ENCODE data around the gene FOXN1. TPM values are rescaled to one million over a fixed set of nuclear protein-coding genes. Genes with fewer than 3 reads are reported as not detected.
"Not testable (repeated sequence)": the region's sequence is repeated elsewhere in the genome, so short reads cannot be mapped to it uniquely, and the experiment has no call there.

The FOXN1 gene, protein sequence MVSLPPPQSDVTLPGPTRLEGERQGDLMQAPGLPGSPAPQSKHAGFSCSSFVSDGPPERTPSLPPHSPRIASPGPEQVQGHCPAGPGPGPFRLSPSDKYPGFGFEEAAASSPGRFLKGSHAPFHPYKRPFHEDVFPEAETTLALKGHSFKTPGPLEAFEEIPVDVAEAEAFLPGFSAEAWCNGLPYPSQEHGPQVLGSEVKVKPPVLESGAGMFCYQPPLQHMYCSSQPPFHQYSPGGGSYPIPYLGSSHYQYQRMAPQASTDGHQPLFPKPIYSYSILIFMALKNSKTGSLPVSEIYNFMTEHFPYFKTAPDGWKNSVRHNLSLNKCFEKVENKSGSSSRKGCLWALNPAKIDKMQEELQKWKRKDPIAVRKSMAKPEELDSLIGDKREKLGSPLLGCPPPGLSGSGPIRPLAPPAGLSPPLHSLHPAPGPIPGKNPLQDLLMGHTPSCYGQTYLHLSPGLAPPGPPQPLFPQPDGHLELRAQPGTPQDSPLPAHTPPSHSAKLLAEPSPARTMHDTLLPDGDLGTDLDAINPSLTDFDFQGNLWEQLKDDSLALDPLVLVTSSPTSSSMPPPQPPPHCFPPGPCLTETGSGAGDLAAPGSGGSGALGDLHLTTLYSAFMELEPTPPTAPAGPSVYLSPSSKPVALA
- not detected for total RNA-seq

DNA sequence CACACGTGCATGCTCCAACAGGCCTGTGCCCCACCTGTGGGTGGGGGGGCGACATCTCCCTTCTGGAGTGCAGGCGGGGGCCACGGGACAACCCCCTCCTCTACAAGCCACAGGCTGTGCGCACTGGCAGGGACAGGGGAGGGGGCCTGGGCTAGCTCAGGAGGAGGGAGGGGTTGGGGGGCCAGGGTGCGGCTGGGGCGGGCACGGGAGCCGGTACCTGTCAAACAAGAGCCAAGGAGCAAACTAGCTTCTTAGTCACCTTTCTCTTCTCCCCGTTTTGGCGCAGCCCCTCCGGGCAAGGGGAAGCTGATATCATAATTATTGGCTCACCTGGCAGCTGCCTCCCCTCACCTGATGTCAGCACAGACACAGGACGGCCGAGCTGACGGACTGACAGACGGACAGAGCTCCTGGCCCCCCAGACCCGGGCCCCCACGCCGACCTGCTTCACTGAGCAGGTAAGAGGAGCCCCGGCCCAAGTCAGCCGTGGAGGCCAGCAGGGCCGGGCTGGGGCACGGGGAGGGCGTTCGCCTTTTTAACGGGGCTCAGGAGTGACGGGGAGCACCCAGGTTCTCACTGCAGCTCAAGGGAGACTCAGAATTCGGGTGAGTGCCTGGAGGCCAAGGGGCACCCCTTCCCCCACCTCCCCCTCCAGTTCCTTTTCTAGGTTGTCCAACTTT is at the start of gene FOXN1:
TSS of gene FOXN1 (plus strand) at position 363 of the 680 bp plus-strand sequence. CDS start 17,622 bp downstream, outside the sequence.
- no peaks in the 10 kb centered on the region for H3K27me3 ChIP-seq (ENCODE audit: insufficient read depth, low read length)
- H3K9me3 ChIP-seq (ENCODE audit: low read depth, low read length), result no peaks in the 10 kb centered on the region
- peaks cover 5% of the 10 kb centered on the region for H3K4me1 ChIP-seq (ENCODE audit: insufficient read depth, low read length)
- no peak within 1 kb of the TSS for H3K4me3 ChIP-seq (ENCODE audit: low read length)

DNA sequence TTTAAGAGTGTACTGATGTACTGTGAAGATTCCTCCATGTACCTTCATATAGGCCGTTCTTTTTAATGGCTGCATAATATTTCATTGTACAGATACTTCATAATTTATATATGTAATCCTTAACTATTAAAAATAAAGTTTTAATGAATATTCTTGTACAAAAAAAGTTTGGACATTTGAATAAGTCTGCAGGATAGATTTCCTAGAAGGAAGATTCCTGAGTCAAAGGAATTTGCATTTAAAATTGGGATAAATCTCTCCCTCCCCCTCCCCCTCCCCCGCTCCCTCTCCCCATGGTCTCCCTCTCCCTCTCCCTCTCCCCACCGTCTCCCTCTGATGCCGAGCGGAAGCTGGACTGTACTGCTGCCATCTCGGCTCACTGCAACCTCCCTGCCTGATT is 48.3 kb upstream of the FOXN1 start:
- no peaks in the 10 kb centered on the region for H3K27me3 ChIP-seq (ENCODE audit: insufficient read depth, low read length)
- H3K4me1 ChIP-seq (ENCODE audit: insufficient read depth, low read length), result no peaks in the 10 kb centered on the region
- H3K4me3 ChIP-seq (ENCODE audit: low read length), result no peak overlapping the region

DNA sequence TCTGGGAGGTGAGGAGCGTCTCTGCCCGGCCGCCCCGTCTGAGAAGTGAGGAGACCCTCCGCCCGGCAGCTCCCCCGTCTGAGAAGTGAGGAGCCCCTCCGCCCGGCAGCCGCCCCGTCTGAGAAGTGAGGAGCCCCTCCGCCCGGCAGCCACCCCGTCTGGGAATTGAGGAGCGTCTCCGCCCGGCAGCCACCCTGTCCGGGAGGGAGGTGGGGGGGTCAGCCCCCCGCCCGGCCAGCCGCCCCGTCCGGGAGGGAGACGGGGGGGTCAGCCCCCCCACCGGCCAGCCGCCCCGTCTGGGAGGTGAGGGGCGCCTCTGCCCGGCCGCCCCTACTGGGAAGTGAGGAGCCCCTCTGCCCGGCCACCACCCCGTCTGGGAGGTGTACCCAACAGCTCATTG is 47.3 kb upstream of the FOXN1 start:
- H3K4me1 ChIP-seq (ENCODE audit: insufficient read depth, low read length); H3K9me3 ChIP-seq (ENCODE audit: low read depth, low read length); H3K27me3 ChIP-seq (ENCODE audit: insufficient read depth, low read length); H3K4me3 ChIP-seq (ENCODE audit: low read length): not testable (repeated sequence)

More for the DNA sequence above, 48.3 kb upstream of the FOXN1 start:
- H3K9me3 ChIP-seq (ENCODE audit: low read depth, low read length), result no peaks in the 10 kb centered on the region

DNA sequence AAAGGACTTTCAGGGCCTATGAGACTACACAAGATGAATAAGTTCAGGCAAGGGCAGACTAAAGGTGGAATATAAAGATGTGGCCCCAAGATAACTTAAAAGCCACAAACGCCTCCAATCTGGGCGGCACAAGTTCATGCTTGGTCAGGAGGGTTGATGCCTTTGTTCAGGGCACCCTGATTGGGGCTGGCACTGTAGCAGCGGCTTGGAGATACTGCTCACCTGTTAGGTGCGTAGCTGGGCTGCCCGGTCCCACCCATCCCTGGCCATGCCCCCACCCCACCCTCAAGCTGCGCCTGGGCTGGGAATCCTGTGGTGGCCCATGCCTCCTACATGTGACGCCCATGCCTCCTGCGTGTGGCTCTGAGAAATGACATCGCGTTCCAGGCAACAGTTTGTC is 45.2 kb upstream of the FOXN1 start:
- peaks cover 3% of the 10 kb centered on the region for H3K4me1 ChIP-seq (ENCODE audit: insufficient read depth, low read length)
- no peaks in the 10 kb centered on the region for H3K9me3 ChIP-seq (ENCODE audit: low read depth, low read length)
- H3K27me3 ChIP-seq (ENCODE audit: insufficient read depth, low read length), result no peaks in the 10 kb centered on the region
- no peak overlapping the region for H3K4me3 ChIP-seq (ENCODE audit: low read length)

DNA sequence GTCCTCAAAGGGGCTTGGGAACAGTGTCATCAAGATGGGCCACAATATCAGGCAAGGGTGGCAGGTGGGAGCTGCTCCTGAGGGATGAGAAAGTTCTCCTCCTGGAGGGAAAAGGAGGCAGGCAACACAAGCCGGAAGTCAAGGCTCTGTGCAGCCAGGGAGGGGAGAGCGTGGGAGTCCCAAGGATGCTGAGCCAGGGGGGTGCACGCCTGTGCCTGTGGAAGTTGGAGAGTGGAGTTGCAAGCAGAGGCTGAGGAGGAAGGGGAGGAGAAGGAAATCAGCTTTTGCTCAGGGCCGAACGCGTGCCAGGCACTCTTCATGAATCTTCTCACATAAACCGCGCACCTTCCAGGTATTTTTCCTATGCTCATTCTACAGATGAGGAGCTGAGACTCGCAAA is 40.1 kb upstream of the FOXN1 start:
- no peaks in the 10 kb centered on the region for H3K27me3 ChIP-seq (ENCODE audit: insufficient read depth, low read length)
- H3K9me3 ChIP-seq (ENCODE audit: low read depth, low read length), result no peaks in the 10 kb centered on the region
- no peak overlapping the region for H3K4me3 ChIP-seq (ENCODE audit: low read length)
- peaks cover 41% of the 10 kb centered on the region for H3K4me1 ChIP-seq (ENCODE audit: insufficient read depth, low read length)

DNA sequence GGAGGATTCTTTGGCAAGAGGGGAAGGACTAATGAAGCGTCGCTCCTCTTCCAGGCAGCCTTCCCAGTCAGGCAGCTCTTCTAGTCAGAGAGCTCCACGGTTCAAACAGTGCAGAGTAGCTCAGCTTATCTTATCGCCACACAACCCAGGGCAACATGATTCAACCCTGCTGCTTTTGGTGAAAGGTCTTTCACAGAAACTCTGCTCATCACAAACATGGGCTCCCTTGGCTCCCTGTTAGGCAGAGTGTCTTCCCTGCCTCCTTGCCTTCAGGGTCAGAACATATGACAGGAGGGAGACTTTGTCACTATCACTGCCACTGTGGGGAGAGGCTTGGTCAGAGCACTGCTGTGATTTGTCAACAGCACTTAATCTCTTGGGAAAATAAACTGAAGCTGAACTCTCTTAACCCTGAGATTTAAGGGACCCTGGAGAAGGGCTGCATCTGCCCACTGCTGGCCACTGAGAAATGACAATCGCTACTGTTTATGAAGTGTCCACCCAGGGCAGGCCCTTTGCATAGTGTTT is 39.6 kb upstream of the FOXN1 start:
- Histone ChIP-seq H3K9me3 (ENCODE audit: low read depth, low read length) (no peaks in the 10 kb centered on the region), H3K4me3 (ENCODE audit: low read length) (no peak overlapping the region), H3K4me1 (ENCODE audit: insufficient read depth, low read length) (peaks cover 43% of the 10 kb centered on the region), H3K27me3 (ENCODE audit: insufficient read depth, low read length) (no peaks in the 10 kb centered on the region)

DNA sequence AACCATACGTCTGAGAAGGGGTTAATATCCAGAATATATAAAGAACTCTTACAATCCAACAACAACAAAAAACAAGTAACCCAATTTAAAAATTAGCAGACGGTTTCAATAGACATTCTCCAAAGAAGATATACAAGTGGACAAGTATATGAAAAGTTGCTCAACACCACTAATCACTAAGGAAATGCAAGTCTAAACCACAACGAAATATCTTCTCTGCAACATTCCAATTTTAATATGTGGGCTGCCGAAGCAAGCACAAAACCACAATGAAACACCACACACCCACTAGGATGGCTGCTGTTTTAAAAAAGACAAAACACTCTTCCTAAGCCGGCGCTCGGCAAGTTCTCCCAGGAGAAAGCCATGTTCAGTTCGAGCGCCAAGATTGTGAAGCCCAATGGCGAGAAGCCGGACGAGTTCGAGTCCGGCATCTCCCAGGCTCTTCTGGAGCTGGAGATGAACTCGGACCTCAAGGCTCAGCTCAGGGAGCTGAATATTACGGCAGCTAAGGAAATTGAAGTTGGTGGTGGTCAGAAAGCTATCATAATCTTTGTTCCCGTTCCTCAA is 38.6 kb upstream of the FOXN1 start:
- Histone ChIP-seq H3K4me1 (ENCODE audit: insufficient read depth, low read length) (peaks cover 43% of the 10 kb centered on the region), H3K27me3 (ENCODE audit: insufficient read depth, low read length) (no peaks in the 10 kb centered on the region), H3K4me3 (ENCODE audit: low read length) (no peak overlapping the region), H3K9me3 (ENCODE audit: low read depth, low read length) (no peaks in the 10 kb centered on the region)

DNA sequence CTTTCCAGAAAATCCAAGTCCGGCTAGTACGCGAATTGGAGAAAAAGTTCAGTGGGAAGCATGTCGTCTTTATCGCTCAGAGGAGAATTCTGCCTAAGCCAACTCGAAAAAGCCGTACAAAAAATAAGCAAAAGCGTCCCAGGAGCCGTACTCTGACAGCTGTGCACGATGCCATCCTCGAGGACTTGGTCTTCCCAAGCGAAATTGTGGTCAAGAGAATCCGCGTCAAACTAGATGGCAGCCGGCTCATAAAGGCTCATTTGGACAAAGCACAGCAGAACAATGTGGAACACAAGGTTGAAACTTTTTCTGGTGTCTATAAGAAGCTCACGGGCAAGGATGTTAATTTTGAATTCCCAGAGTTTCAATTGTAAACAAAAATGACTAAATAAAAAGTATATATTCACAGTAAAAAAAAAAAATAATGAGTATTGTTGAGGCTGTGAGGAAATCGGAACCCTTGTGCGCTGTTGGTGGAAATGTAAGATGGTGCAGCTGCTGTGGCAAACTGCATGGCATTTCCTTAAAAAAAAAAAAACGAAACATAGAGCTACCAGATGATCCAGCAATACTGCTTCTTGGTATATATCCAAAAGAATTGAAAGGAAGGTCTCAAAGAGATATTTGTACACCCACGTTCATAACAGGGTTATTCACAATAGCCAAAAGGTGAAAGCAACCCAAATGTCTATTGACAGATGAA is 38.0 kb upstream of the FOXN1 start:
- H3K9me3 ChIP-seq (ENCODE audit: low read depth, low read length); H3K4me3 ChIP-seq (ENCODE audit: low read length); H3K27me3 ChIP-seq (ENCODE audit: insufficient read depth, low read length): not testable (repeated sequence)
- peaks cover 43% of the 10 kb centered on the region for H3K4me1 ChIP-seq (ENCODE audit: insufficient read depth, low read length)

DNA sequence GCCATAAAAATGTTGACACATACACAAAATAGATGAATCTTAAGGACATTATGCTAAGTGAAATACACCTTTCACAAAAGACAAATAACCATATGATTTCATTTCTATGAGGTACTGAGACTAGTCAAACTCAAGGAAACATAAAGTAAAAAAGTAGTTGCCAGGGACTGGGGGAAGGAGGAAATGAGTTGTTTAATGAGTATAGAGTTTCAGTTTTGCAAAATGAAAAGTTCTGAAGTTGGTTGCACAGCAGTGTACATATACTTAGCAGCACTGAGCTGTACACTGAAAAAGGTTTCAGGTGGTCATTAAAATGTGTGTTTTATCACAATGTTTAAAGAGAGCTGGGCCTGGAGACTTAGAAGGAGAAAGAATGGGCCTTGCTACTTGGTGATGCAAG is 37.4 kb upstream of the FOXN1 start:
- Histone ChIP-seq H3K4me3 (ENCODE audit: low read length) (no peak overlapping the region), H3K9me3 (ENCODE audit: low read depth, low read length) (no peaks in the 10 kb centered on the region), H3K27me3 (ENCODE audit: insufficient read depth, low read length) (no peaks in the 10 kb centered on the region), H3K4me1 (ENCODE audit: insufficient read depth, low read length) (peaks cover 43% of the 10 kb centered on the region)

DNA sequence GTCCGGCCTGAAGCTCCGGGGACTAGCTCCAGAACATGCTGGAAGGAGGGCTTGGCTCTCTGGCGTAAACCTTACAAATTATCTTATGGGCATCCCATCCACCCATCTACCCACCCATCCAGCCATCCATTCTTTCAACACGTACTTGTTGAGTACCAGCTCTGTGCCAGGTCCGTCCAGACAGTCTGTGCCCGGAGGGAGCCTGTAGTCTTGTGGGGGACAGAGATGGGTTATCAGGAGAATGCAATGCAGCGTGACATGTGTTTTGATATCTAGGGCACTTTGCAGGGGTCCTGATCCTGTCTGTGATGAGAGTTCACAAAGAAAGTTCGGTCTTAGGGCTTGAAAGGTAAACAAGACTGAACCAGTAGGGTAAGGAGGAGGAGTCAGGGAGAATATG is 36.8 kb upstream of the FOXN1 start:
- Histone ChIP-seq H3K9me3 (ENCODE audit: low read depth, low read length) (no peaks in the 10 kb centered on the region), H3K4me1 (ENCODE audit: insufficient read depth, low read length) (peaks cover 43% of the 10 kb centered on the region), H3K27me3 (ENCODE audit: insufficient read depth, low read length) (no peaks in the 10 kb centered on the region)

DNA sequence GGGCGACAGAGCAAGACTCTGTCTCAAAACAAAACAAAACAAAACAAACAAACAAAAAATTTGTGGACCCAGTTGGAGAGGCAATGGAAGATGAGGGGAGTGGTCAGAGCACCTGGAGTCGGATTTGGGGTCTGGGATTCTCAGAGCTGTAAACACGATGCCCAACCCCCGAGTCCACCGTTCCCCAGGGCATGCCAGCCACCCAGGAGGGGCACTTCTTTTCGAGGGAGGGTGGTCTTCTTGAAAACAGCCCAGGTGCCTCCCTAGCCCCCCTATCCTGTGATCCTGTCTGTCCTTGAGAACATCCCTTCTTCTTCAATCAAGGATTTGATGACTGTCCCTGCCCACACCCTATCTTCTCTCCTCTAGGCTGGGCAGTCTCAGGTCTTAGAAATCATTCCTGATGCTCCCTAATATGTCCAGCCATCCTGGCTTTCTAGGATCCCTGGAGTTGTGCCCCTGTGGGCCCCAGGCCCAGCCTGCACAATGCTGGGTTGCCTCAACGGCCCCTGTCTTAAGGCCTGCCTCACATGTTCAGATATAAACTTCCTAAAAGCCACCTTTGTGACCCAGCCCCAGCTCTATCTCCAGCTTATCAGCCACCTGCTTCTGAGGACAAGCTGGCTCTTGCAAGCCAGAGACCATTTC is 35.8 kb upstream of the FOXN1 start:
- H3K4me1 ChIP-seq (ENCODE audit: insufficient read depth, low read length), result peaks cover 48% of the 10 kb centered on the region
- H3K9me3 ChIP-seq (ENCODE audit: low read depth, low read length), result no peaks in the 10 kb centered on the region
- no peak overlapping the region for H3K4me3 ChIP-seq (ENCODE audit: low read length)
- no peaks in the 10 kb centered on the region for H3K27me3 ChIP-seq (ENCODE audit: insufficient read depth, low read length)

More for the DNA sequence above, 36.8 kb upstream of the FOXN1 start:
- H3K4me3 ChIP-seq (ENCODE audit: low read length), result no peak overlapping the region

DNA sequence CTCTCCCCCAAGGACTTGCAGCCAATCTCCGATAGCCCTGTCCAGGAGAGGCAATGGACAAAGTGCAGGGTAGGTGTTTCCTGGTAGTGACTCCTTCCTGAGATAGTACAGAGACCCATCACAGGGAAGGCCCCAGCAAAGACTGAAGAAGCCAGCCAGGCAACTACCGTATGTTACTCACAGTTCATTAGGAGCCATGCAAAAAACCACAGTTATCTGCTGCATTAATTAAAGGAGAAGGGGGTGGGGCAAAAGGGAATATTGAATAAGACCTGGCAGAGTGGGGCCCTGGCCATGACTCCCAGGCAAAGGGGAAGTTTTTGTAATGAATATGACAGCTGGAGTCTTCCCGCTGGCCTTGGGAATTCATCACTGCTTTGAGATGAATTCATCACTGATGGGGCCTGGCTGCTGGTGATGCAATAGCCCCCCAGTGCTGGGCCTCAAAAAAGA is 35.2 kb upstream of the FOXN1 start:
- Histone ChIP-seq H3K4me3 (ENCODE audit: low read length) (no peak overlapping the region), H3K4me1 (ENCODE audit: insufficient read depth, low read length) (peaks cover 50% of the 10 kb centered on the region), H3K27me3 (ENCODE audit: insufficient read depth, low read length) (no peaks in the 10 kb centered on the region), H3K9me3 (ENCODE audit: low read depth, low read length) (no peaks in the 10 kb centered on the region)

DNA sequence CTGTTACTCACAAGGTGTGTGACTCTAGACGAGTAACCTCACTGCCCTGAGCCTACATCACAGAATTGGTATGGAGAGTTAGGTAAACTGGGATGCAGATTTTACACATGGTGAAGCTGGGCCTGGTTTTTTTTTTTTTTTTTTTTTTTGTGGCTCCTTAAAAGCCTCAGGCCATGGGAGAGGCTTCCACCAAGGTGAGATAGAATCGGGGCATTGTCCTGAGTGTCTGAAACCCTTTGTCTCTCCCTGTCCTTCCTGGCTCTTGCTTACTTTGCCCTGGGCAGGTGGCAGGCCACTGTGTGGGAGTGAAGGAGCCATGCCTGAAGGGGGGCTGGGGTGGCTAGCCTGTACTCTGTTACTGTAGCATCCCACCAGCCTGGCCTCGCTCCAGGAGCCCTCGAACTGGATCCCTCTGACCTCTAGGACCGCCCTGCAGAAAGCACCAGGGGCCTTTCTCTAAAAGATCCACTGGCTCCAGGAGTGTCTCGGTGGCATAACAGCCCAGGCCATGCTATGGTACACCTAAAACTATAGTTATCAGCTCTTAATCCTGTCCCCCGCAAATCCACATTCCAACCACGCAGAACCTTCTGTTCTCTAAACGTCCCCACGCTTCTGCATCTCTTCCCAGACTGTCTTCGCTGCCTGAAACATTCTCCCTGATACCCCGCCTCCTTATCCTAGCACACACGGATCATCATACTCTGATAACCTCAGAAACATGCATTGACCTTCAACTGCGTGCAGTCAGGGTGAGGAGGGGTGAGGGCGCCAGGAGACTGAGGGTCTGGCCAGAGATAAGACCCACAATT is 34.4 kb upstream of the FOXN1 start:
- H3K4me1 ChIP-seq (ENCODE audit: insufficient read depth, low read length), result peaks cover 42% of the 10 kb centered on the region

More for the DNA sequence above, 34.4 kb upstream of the FOXN1 start:
- H3K4me3 ChIP-seq (ENCODE audit: low read length), result no peak overlapping the region
- H3K27me3 ChIP-seq (ENCODE audit: insufficient read depth, low read length), result no peaks in the 10 kb centered on the region
- no peaks in the 10 kb centered on the region for H3K9me3 ChIP-seq (ENCODE audit: low read depth, low read length)

Data from mononuclear cell (primary cell).